ENCODE results near the gene BAIAP2. TPM values are rescaled to one million over a fixed set of nuclear protein-coding genes. Genes with fewer than 3 reads are reported as not detected.

Gene BAIAP2
- total and polyA plus RNA-seq, 2 of the 13 experiments (the other 11 are each of a cell fraction or from before 2014, with no cell fraction given): 22.5 to 24.0 TPM

DNA sequence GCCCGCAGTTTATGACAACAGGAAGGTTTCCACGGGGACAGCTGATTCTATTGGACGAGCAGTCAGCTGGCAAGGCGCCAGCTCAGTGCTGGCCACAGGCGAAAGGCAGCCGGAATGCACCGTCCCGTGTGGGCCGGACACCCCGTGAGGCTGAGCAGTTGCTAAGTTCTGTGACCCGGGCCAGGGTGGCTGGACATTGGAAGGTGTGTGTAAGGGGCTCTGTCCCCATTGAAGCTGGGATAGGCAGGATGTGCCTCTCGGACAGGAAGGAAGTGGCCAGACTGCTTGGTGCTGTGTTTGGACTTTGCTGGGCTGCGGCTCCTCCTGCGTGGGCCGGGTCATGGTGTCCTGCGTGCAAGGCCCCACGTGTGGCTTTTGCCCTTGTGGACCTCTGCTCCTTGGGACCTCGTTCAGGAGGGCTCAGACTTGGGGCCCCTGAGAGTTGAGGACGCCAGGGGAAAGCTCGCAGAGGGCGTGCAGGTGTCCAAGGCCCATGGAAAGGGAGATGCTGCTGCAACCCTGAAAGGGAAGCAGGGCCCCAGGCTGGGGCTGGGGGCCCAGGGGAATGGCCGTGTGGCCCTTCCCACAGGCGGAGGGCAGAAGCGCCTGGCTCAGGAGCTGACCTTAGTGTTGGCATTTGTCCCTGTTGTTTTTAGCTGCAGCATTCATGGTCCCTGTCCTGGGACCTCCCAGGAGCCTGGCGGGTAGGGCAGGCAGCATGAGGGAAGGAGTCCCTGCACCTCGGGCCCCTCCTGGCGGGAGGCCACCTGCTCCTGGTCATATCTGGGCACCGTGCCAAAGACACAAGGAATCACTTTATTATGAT lies 10.0 kb downstream of the BAIAP2 start (continued):
- TF ChIP-seq, protein P1, sequence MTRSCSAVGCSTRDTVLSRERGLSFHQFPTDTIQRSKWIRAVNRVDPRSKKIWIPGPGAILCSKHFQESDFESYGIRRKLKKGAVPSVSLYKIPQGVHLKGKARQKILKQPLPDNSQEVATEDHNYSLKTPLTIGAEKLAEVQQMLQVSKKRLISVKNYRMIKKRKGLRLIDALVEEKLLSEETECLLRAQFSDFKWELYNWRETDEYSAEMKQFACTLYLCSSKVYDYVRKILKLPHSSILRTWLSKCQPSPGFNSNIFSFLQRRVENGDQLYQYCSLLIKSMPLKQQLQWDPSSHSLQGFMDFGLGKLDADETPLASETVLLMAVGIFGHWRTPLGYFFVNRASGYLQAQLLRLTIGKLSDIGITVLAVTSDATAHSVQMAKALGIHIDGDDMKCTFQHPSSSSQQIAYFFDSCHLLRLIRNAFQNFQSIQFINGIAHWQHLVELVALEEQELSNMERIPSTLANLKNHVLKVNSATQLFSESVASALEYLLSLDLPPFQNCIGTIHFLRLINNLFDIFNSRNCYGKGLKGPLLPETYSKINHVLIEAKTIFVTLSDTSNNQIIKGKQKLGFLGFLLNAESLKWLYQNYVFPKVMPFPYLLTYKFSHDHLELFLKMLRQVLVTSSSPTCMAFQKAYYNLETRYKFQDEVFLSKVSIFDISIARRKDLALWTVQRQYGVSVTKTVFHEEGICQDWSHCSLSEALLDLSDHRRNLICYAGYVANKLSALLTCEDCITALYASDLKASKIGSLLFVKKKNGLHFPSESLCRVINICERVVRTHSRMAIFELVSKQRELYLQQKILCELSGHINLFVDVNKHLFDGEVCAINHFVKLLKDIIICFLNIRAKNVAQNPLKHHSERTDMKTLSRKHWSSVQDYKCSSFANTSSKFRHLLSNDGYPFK (CRISPR knock-in tag; IDR thresholded peaks at IDR 0.05; ENCODE audit: borderline replicate concordance): no peak; the same call in 1 of the 2 replicates
- 0 out of 2 replicates have a peak, but pooled peaks have one; percentile 36 for TF ChIP-seq RXRA (CRISPR knock-in tag; IDR thresholded peaks at IDR 0.05)
- TF ChIP-seq RXRB (CRISPR knock-in tag; IDR thresholded peaks at IDR 0.05; ENCODE audit: borderline replicate concordance): no peak
- no peak for TF ChIP-seq GABPA (IDR thresholded peaks at IDR 0.05; ENCODE audit: low read depth, low read length)
- peak; percentile 56; the same call in 1 of the 2 replicates for TF ChIP-seq GABPA (CRISPR knock-in tag; IDR thresholded peaks at IDR 0.05; ENCODE audit: low read depth)
- no peak for TF ChIP-seq HOXD1 (CRISPR knock-in tag; IDR thresholded peaks at IDR 0.05)
- no peak; the same call in 1 of the 2 replicates for TF ChIP-seq RBFOX2 (IDR thresholded peaks at IDR 0.05; ENCODE audit: low read depth, low read length)
- no peak for TF ChIP-seq NR2F6 (IDR thresholded peaks at IDR 0.05)
- TF ChIP-seq NR2F6 (CRISPR knock-in tag; IDR thresholded peaks at IDR 0.05): no peak; the same call in none of the 2 replicates
- TF ChIP-seq, protein P2, sequence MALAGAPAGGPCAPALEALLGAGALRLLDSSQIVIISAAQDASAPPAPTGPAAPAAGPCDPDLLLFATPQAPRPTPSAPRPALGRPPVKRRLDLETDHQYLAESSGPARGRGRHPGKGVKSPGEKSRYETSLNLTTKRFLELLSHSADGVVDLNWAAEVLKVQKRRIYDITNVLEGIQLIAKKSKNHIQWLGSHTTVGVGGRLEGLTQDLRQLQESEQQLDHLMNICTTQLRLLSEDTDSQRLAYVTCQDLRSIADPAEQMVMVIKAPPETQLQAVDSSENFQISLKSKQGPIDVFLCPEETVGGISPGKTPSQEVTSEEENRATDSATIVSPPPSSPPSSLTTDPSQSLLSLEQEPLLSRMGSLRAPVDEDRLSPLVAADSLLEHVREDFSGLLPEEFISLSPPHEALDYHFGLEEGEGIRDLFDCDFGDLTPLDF (CRISPR knock-in tag; IDR thresholded peaks at IDR 0.05): no peak
- no peak for TF ChIP-seq ZNF556 (CRISPR knock-in tag; IDR thresholded peaks at IDR 0.05; ENCODE audit: borderline replicate concordance)
- no peak for TF ChIP-seq TAF1 (CRISPR knock-in tag; IDR thresholded peaks at IDR 0.05)
- TF ChIP-seq ZBTB7A (CRISPR knock-in tag; IDR thresholded peaks at IDR 0.05): no peak; the same call in 1 of the 2 replicates
- 0 out of 2 replicates have a peak, but pooled peaks have one; percentile 8 for TF ChIP-seq ZNF337 (CRISPR knock-in tag; IDR thresholded peaks at IDR 0.05; ENCODE audit: borderline replicate concordance, low read depth)
- TF ChIP-seq, protein P3, sequence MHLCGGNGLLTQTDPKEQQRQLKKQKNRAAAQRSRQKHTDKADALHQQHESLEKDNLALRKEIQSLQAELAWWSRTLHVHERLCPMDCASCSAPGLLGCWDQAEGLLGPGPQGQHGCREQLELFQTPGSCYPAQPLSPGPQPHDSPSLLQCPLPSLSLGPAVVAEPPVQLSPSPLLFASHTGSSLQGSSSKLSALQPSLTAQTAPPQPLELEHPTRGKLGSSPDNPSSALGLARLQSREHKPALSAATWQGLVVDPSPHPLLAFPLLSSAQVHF (CRISPR knock-in tag; IDR thresholded peaks at IDR 0.05): no peak
- TF ChIP-seq, protein P4, sequence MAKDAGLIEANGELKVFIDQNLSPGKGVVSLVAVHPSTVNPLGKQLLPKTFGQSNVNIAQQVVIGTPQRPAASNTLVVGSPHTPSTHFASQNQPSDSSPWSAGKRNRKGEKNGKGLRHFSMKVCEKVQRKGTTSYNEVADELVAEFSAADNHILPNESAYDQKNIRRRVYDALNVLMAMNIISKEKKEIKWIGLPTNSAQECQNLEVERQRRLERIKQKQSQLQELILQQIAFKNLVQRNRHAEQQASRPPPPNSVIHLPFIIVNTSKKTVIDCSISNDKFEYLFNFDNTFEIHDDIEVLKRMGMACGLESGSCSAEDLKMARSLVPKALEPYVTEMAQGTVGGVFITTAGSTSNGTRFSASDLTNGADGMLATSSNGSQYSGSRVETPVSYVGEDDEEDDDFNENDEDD (CRISPR knock-in tag; IDR thresholded peaks at IDR 0.05; ENCODE audit: borderline replicate concordance): 0 out of 2 replicates have a peak, but pooled peaks have one; percentile 7
- TF ChIP-seq ZFP36 (IDR thresholded peaks at IDR 0.05; ENCODE audit: borderline replicate concordance, low read depth, low read length, partially characterized antibody): no peak
- TF ChIP-seq NR2F2 (IDR thresholded peaks at IDR 0.05; ENCODE audit: borderline replicate concordance, low read depth): no peak
- peak; percentile 72; the same call in 1 of the 2 replicates for TF ChIP-seq MYC (CRISPR knock-in tag; IDR thresholded peaks at IDR 0.05; ENCODE audit: borderline replicate concordance)
- no peak for TF ChIP-seq HNRNPUL1 (IDR thresholded peaks at IDR 0.05; ENCODE audit: low read depth, low read length)
- no peak for TF ChIP-seq ARNT2 (CRISPR knock-in tag; IDR thresholded peaks at IDR 0.05; ENCODE audit: low read depth)
- TF ChIP-seq ASH2L (IDR thresholded peaks at IDR 0.05; ENCODE audit: insufficient read length, low read depth, low read length): peak; percentile 57
- TF ChIP-seq ZNF251 (CRISPR knock-in tag; IDR thresholded peaks at IDR 0.05): no peak
- no peak for TF ChIP-seq EP300 (IDR thresholded peaks at IDR 0.05; ENCODE audit: low read depth in 2 of 2, low read length in 2 of 2)
- TF ChIP-seq EP300 (CRISPR knock-in tag; IDR thresholded peaks at IDR 0.05; ENCODE audit: borderline replicate concordance): no peak
